Stimulated activated naive CD4-positive, alpha-beta T cell (primary cell): Measurements from ENCODE around the gene PCCB.
A peak's percentile ranks its signal among the peaks of the same experiment; 100 is the strongest.
"Not testable (repeated sequence)": the region's sequence is repeated elsewhere in the genome, so short reads cannot be mapped to it uniquely, and the experiment has no call there.

Experiments
- DNase-seq, 6 experiments: peaks; one replicate each; lab custom pipeline; 2025; lab: John Stamatoyannopoulos, UW

PCCB gene

GRCh38 chr3:136262559-136262958 is 12.4 kb downstream of the PCCB start:
- no peak for DNase-seq

GRCh38 chr3:136263251-136263650 is 13.1 kb downstream of the PCCB start:
- no peak for DNase-seq

- not testable (repeated sequence) for DNase-seq
These were observed 16.5 kb downstream of the PCCB start for GRCh38 chr3:136266468-136267125.

- no peak for DNase-seq
These were observed 17.1 kb downstream of the PCCB start for GRCh38 chr3:136267235-136267634.

DNA sequence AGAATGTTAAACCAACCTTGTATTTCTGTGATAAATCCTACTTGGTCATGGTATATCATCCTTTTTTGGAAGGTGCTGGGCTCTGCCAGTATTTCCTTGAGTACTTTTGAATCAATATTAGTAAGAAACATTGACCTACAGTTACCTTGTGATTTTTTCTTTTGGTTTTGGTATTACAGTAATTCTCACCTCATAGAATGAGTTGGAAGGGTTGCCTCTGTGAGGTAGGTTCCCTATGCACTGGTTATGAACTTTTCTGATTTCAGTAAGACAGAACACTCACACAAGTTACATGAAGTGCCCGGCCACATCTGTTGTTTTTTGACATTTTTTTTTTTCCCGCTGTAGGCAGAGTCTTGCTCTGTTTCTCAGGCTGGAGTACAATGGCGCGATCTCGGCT is 20.0 kb downstream of the PCCB start:
- DNase-seq, result no peak

GRCh38 chr3:136271626-136272025 is 21.5 kb downstream of the PCCB start:
- DNase-seq, result not testable (repeated sequence)

DNA sequence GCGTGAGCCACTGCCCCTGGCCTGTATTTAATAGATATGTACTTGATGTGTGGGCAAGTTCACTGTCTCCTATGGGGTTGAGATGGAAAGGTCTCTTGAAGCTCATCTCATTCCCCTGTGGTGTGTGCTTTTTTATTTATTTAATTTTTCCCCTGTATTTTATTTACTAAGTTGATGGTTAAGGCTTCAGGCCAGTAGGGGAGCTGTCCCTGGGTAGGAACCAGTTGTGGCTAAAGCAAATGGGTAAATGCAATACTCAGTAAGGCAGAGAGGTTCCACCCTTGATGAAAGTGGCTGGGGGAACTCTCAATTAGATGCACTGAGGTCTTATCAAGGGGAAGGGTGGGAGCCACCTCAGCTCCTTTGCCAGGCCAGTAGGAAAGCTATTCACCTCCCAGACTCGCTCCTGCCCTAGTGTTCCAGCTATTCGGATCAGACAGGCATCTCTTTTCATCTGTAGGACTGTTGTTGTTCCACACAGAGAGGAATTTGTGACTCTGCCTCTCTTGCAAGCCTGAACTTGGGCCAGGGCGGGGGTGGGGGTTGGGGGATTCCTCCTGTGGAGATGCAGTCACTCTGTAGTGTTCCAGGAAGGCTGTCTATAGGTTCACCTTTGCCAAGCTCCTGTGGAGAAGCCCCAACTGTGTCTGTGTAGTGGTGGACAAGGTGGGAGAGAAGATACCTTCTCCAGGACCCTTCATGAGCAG is 26.1 kb downstream of the PCCB start:
- no peak for DNase-seq

GRCh38 chr3:136277115-136277514 is 27.0 kb downstream of the PCCB start:
- DNase-seq, result no peak

DNA sequence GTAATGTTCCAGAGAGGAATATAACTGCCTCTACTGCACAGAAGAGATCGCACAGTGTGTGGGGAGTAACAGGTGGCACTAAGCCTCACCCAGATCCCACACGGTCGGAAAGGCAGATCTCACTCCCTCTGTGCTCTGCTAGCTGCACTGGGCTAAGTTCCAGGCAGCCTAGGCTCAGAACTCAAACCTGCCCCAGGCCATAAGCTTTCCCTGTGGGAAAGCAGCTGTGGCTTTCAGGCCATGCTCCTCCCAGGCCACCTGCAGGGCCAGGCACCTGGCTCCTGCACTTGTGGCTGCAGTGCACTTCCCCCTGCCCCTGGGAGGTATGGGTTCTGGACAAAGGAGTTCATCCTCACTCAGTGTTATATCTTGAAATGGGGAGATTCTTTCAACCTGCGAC is 27.5 kb downstream of the PCCB start:
- no peak for DNase-seq

- no peak for DNase-seq
These were observed 29.0 kb downstream of the PCCB start for GRCh38 chr3:136279092-136279491.

DNA sequence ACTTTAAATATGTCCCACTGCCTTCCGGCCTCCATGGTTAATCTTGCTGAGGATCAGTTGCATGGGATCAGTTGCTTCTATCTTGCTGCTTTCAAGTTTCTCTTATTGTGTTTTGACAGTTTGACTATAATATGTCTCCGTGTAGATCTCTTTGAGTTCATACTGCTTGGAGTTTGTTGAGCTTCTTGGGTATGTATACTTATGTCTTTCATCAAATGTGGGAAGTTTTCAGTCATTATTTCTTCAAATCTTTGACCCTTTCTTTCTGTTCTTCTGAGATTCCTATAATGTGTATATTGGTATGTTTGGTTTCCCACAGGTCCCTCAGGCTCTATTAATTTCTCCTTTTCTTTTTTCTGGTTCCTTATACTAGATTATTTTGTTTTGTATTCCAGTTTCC is 30.8 kb downstream of the PCCB start:
- DNase-seq, result no peak

DNA sequence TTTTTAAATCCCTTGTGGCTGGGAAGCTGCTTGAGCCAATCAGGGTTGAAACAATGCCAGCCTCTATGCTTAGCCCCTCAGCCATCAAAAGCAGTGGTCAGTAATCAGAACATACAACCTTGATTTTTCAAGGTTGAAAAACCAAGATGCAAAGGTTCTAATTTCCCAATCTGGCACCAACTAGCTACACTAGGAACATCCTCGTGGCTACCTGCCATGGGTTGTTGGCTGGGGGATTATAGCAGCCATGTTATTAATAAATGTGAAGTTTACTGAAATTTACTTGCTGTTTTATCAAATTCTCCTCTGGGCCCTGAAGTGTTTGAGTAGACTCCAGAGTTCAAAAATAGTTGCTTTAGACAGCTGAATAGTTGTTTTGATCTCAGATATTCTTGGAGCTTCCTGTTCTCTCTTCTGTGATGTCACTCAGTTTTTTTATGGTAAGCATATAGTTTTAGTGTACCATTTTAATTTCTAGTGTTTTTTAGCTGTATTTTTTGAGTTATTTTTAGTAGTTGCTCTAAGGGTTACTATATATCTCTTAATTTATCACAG is 31.9 kb downstream of the PCCB start:
- DNase-seq, result peak in 2 of 6 experiments; percentile 4 to 9

- no peak for DNase-seq
These were observed 33.5 kb downstream of the PCCB start for GRCh38 chr3:136283627-136284026.

- no peak for DNase-seq
These were observed 41.2 kb downstream of the PCCB start for GRCh38 chr3:136291302-136291701.

DNA sequence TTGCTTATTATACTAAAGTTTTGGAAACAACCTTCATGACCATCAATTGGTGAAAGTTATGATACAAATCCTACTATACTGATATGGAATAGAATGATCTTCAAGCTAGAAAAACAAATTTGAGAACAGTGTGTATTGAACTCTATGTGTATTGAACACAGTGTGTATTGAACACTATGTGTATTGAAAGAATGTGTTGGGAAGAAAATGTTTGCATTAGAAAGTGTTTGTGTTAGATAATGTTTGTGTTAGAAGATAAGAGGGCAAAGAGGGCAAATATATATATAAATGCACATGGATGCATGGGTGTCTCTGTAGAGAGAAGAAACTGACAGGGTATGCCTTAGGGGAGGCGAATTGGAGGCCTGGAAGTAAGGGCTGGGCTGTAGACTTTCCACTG is 42.4 kb downstream of the PCCB start:
- DNase-seq, result no peak

- no peak for DNase-seq
These were observed 43.1 kb downstream of the PCCB start for GRCh38 chr3:136293279-136293678.

- DNase-seq, result no peak
These were observed 44.0 kb downstream of the PCCB start for GRCh38 chr3:136294176-136294575.

DNA sequence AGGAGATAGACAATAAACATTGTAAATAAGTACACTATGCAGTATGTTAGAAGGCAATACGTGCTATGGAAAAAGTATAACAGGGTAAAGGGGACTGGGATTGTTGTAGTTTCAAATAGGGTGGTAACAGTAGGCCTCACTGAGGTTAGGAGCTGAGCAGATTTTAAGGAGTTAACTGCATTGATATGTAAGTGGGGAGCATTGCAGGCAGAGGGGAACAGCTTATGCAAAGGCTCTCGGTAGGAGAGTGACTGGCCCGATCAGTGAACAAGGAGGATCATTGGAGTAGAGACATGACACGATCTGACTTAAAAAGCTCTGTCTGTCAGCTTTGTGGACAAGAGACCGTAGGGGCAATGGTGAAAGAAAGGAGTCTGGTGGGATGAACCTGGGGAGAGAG is 46.8 kb downstream of the PCCB start:
- DNase-seq, result no peak

GRCh38 chr3:136297826-136298225 is 47.7 kb downstream of the PCCB start:
- no peak for DNase-seq

DNA sequence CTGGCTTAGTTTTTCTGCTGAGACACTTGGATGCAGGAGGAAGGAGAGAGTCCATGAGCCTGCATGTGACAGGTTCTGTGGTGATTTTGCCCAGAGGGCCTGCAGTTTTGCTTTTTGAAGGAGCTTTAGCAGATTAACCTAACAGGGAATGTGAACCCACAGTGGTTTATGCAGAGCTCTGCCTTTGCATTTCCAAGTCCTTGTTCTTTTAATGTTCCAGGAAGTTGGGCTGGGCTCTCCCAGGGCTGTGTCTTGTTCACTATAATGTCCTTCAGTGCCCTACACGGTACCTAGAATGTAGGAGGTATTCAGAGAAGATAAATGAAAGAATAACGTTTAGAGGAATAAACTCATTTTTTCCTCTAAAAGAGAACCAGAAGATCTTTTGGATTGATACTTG is 50.3 kb downstream of the PCCB start:
- DNase-seq, result no peak

DNA sequence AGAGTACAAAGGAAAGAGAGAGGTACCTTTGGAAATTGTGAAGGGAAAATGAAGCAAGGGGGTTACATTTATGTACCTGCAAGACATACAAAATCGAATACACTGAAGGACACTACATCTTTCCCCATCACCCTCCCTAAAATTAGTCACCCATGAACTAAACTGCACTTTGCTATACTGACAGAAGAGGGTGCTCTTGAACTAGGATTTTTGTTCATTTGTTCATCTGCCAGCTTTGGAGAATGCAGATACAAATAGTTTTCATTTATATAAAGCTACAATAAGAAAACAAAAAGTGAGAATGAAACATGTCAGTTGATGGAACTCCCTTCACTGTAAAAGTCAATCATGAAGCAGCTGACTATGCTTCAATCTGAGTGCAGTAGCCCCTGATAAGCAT is 55.7 kb downstream of the PCCB start:
- no peak for DNase-seq

DNA sequence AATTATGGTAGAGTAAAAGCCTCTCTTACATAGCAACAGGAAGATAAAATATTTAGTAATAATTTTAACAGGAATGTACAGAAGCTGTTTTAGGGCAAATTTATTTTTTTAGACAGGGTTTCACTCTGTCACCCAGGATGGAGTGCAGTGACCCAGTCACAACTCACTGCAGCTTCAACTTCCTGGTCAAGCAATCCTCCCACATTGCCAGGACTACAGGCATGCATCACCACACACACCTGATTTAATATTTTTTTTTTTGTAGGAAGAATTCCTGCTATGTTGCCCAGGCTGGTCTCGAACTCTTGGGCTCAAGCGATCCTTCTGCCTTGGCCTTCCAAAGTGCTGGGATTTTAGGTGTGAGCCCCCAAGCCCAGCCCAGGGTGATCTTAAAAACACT is 61.1 kb downstream of the PCCB start:
- no peak for DNase-seq

- DNase-seq, result no peak
These were observed 61.8 kb downstream of the PCCB start for GRCh38 chr3:136311968-136312367.

- DNase-seq, result no peak
These were observed 76.2 kb downstream of the PCCB start for GRCh38 chr3:136326316-136326715.
